HepG2 (cell line): Measurements from ENCODE around the gene KPNB1. TPM values are rescaled to one million over a fixed set of nuclear protein-coding genes. Genes with fewer than 3 reads are reported as not detected.

Source experiments
- AKNA ChIP-seq: sonication (generic); formaldehyde crosslinking; IDR thresholded peaks from 2 replicates; pipeline ENCODE4 v1.4.0; 2020; ENCODE audit warnings: missing genetic modification reagents, borderline replicate concordance
- ESRRA ChIP-seq: sonication (generic); formaldehyde crosslinking; IDR thresholded peaks from 2 replicates; pipeline ENCODE4 v1.5.1; 2020; ENCODE audit warnings: mild to moderate bottlenecking, low read depth, missing genetic modification reagents
- GABPA ChIP-seq, 2 experiments: IDR thresholded peaks; 2 replicates each; pipeline ENCODE4 v1.6.1; 2011 to 2016; ENCODE audit warnings: low read depth in 2 of 2, low read length in 1 of 2, missing biosample characterization in 1 of 2, missing genetic modification characterization in 1 of 2
- HMGXB3 ChIP-seq: sonication (generic); formaldehyde crosslinking; IDR thresholded peaks from 2 replicates; pipeline ENCODE4 v1.4.0; 2020; ENCODE audit warnings: missing genetic modification reagents, borderline replicate concordance
- NFE2 ChIP-seq: sonication (generic); formaldehyde crosslinking; IDR thresholded peaks from 2 replicates; pipeline ENCODE4 v1.4.0; 2020; ENCODE audit warnings: missing genetic modification reagents
- RELA ChIP-seq: sonication (generic); formaldehyde crosslinking; IDR thresholded peaks from 2 replicates; pipeline ENCODE4 v1.4.0; 2020; ENCODE audit warnings: missing genetic modification reagents
- RFX5 ChIP-seq: IDR thresholded peaks from 2 replicates; pipeline ENCODE4 v1.6.1; 2011; ENCODE audit warnings: low read depth, low read length, improper control_type of control experiment
- SP5 ChIP-seq: IDR thresholded peaks from 2 replicates; pipeline ENCODE4 v1.6.1; 2016; ENCODE audit warnings: low read depth, borderline replicate concordance
- TARDBP ChIP-seq: sonication (generic); formaldehyde crosslinking; IDR thresholded peaks from 2 replicates; pipeline ENCODE4 v1.8.0; 2022; ENCODE audit warnings: mild to moderate bottlenecking, missing genetic modification reagents
- THAP7 ChIP-seq: sonication (generic); formaldehyde crosslinking; IDR thresholded peaks from 2 replicates; pipeline ENCODE4 v1.8.1; 2023; ENCODE audit warnings: mild to moderate bottlenecking, missing genetic modification reagents
- ZBTB37 ChIP-seq: sonication (generic); formaldehyde crosslinking; IDR thresholded peaks from 2 replicates; pipeline ENCODE4 v1.4.0; 2020; ENCODE audit warnings: mild to moderate bottlenecking, missing genetic modification reagents
- ZNF232 ChIP-seq: sonication (generic); formaldehyde crosslinking; IDR thresholded peaks from 2 replicates; pipeline ENCODE4 v1.4.0; 2020; ENCODE audit warnings: missing genetic modification reagents, borderline replicate concordance
- ZNF503 ChIP-seq: sonication (generic); formaldehyde crosslinking; IDR thresholded peaks from 2 replicates; pipeline ENCODE4 v1.4.0; 2020; ENCODE audit warnings: missing genetic modification reagents
- ZNF850 ChIP-seq: sonication (generic); formaldehyde crosslinking; conservative IDR thresholded peaks from 2 replicates; pipeline ENCODE4 v1.9.0; 2021; ENCODE audit warnings: mild to moderate bottlenecking, missing genetic modification reagents
- polyA plus RNA-seq, 8 experiments: library from polyadenylated mRNA; depleted of rRNA in 3 of 8; stranded (reverse) in 7 of 8; unstranded in 1 of 8; fragments of >200 nt; fragmentation: Illumina TruSeq in 4 of 8; extraction: Trizol in 4 of 8; gene quantifications; 2 replicates each; pipeline versions ENCODE4 v1.2.1 to v1.2.3, GENCODE V29; 2011 to 2016; ENCODE audit warnings: low read depth in 4 of 8, missing spikeins in 1 of 8, mixed read lengths in 1 of 8; ENCODE audit not compliant: insufficient read depth in 1 of 8
- total RNA-seq, 5 experiments: library from RNA; depleted of rRNA; stranded (reverse); fragments of >200 nt; fragmentation: Illumina TruSeq; extraction: Trizol; gene quantifications; 2 replicates each; pipeline ENCODE4 v1.2.3, GENCODE V29; 2016; ENCODE audit warnings: low read depth in 1 of 5

The KPNB1 gene
- total and polyA plus RNA-seq, 2 of the 13 experiments (the other 11 are each of a cell fraction or from before 2014, with no cell fraction given) = 164 to 424 TPM

GRCh38 chr17:47649153-47649971 lies at the start of gene KPNB1 (continued):
- TF ChIP-seq HMGXB3 (CRISPR knock-in tag) = peak; percentile 98
- no peak for TF ChIP-seq RELA (CRISPR knock-in tag)
- TF ChIP-seq SP5 = peak; percentile 82
- peak; percentile 68; the same call in 1 of the 2 replicates for TF ChIP-seq AKNA (CRISPR knock-in tag)
- peak; percentile 70 for TF ChIP-seq GABPA (IDR thresholded peaks at IDR 0.05; ENCODE audit: low read depth, low read length)
- TF ChIP-seq GABPA (CRISPR knock-in tag; IDR thresholded peaks at IDR 0.05; ENCODE audit: low read depth) = peak; percentile 87
- no peak; the same call in 1 of the 2 replicates for TF ChIP-seq ZNF503 (CRISPR knock-in tag)
- no peak for TF ChIP-seq NFE2 (CRISPR knock-in tag)
- no peak for TF ChIP-seq ZNF850
- TF ChIP-seq THAP7 = 0 out of 2 replicates have a peak, but pooled peaks have one; percentile 91
- TF ChIP-seq ZBTB37 = no peak
- peak; percentile 84 for TF ChIP-seq RFX5
- peak; percentile 36; the same call in 1 of the 2 replicates for TF ChIP-seq ZNF232 (CRISPR knock-in tag)
- peak; percentile 80 for TF ChIP-seq ESRRA (CRISPR knock-in tag)
- TF ChIP-seq TARDBP (CRISPR knock-in tag) = peak; percentile 78; the same call in 1 of the 2 replicates
